ENCODE results near the gene DNAJC9. TPM values are rescaled to one million over a fixed set of nuclear protein-coding genes. Genes with fewer than 3 reads are reported as not detected.

The DNAJC9 gene
- total and polyA plus RNA-seq, 2 of the 4 experiments (the other 2 are of a cell fraction) = 20.0 to 28.7 TPM

DNA sequence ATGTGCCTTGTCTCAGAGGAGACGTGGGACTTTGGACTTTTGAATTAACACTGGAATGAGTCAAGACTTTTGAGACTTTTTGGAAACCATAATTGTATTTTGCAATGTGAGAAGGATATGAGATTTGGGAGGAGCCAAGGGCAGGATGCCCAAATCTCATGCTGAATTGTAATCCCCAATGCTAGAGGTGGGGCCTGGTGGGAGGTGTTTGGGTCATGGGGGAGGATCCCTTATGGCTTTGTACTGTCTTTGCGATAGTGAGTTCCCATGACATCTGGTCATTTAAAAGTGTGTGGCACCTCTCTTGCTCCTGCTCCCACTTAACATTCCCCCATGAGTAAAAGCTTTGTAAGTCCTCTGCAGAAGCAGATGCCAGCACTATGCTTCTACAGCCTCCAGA, 39.2 kb downstream of the DNAJC9 start:
- dilution Hi-C loops (cut with HindIII; ENCODE audit: low sequenced_read_pairs, unreplicated experiment) = no loop called here
- Histone ChIP-seq H2BK15ac (ENCODE audit: low read depth, low read length) (no peak overlapping the region), H4K8ac (ENCODE audit: low read depth in 2 of 2, low read length in 2 of 2) (no peak overlapping the region), H2BK20ac (ENCODE audit: low read depth, low read length) (no peak overlapping the region), H3K36me3 (ENCODE audit: control insufficient read depth, insufficient read depth, low read length) (peaks cover 9% of the 10 kb centered on the region), H3K14ac (replicated peaks; ENCODE audit: low read depth, low read length) (no peak overlapping the region), H3K27ac (ENCODE audit: insufficient read depth, low read length) (no peak overlapping the region), H3K9me3 (ENCODE audit: control insufficient read depth, insufficient read depth, low read length) (no peaks in the 10 kb centered on the region; the same call in 1 of the 2 replicates), H3K23ac (ENCODE audit: low read depth, low read length) (no peak overlapping the region), H3K9ac (ENCODE audit: low read depth, low read length) (no peak overlapping the region), H4K91ac (ENCODE audit: insufficient read depth, low read depth, low read length) (no peak overlapping the region), H4K5ac (ENCODE audit: low read depth, low read length) (no peak overlapping the region), H3K4me3 (ENCODE audit: insufficient read depth, low read depth, low read length) (no peak overlapping the region), H2BK5ac (ENCODE audit: low read depth, low read length, poor library complexity, severe bottlenecking) (no peak overlapping the region), H3K4me2 (ENCODE audit: low read depth, low read length) (no peak overlapping the region), H3K18ac (ENCODE audit: low read depth, low read length) (no peak overlapping the region), H3K9me1 (ENCODE audit: insufficient read depth, low read length) (no peaks in the 10 kb centered on the region), H3K4me1 (ENCODE audit: control insufficient read depth, insufficient read depth, low read length) (no peaks in the 10 kb centered on the region), H2AFZ (replicated peaks; ENCODE audit: low read length, poor library complexity) (no peak overlapping the region), H2BK120ac (ENCODE audit: low read depth, low read length) (no peak overlapping the region), H4K20me1 (ENCODE audit: insufficient read depth, low read length) (no peaks in the 10 kb centered on the region), H2AK5ac (ENCODE audit: low read depth, low read length) (no peak overlapping the region), H3K56ac (ENCODE audit: extremely low read depth, insufficient read depth, low read length) (no peak overlapping the region), H2AK9ac (replicated peaks; ENCODE audit: low read depth, low read length, poor library complexity) (no peak overlapping the region), H3K79me1 (ENCODE audit: low read depth in 1 of 2, low read length in 2 of 2) (no peaks in the 10 kb centered on the region; a peak in 1 of 4 replicates), H3K4ac (ENCODE audit: low read depth, low read length) (no peak overlapping the region), H3K27me3 (ENCODE audit: control insufficient read depth, insufficient read depth, low read length) (no peaks in the 10 kb centered on the region)
- CTCF ChIA-PET = no interaction called here
- WGBS, 2 experiments (ENCODE audit: extremely low coverage in 2 of 2, insufficient read length in 1 of 2) = 86% methylated on average over 1 of the region's 2 CpGs; no CpG with 5 or more reads in 1 of the 2 experiments
- TF ChIP-seq RAD21 (IDR thresholded peaks at IDR 0.05; ENCODE audit: low read length) = no peak
- TF ChIP-seq, protein P1, sequence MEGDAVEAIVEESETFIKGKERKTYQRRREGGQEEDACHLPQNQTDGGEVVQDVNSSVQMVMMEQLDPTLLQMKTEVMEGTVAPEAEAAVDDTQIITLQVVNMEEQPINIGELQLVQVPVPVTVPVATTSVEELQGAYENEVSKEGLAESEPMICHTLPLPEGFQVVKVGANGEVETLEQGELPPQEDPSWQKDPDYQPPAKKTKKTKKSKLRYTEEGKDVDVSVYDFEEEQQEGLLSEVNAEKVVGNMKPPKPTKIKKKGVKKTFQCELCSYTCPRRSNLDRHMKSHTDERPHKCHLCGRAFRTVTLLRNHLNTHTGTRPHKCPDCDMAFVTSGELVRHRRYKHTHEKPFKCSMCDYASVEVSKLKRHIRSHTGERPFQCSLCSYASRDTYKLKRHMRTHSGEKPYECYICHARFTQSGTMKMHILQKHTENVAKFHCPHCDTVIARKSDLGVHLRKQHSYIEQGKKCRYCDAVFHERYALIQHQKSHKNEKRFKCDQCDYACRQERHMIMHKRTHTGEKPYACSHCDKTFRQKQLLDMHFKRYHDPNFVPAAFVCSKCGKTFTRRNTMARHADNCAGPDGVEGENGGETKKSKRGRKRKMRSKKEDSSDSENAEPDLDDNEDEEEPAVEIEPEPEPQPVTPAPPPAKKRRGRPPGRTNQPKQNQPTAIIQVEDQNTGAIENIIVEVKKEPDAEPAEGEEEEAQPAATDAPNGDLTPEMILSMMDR (conservative IDR thresholded peaks at IDR 0.05; ENCODE audit: low read depth, low read length) = no peak
- no peak for TF ChIP-seq MAZ (IDR thresholded peaks at IDR 0.05; ENCODE audit: borderline replicate concordance, low read depth, low read length)
- no peak for TF ChIP-seq POLR2A (IDR thresholded peaks at IDR 0.05; ENCODE audit: low read depth, low read length)
- TF ChIP-seq RFX5 (IDR thresholded peaks at IDR 0.05; ENCODE audit: low read depth, low read length) = no peak
- TF ChIP-seq NFE2L2 (IDR thresholded peaks at IDR 0.05; ENCODE audit: low read depth, low read length) = no peak
- no peak for TF ChIP-seq CHD1 (IDR thresholded peaks at IDR 0.05; ENCODE audit: low read depth, low read length)
- TF ChIP-seq, protein P2, sequence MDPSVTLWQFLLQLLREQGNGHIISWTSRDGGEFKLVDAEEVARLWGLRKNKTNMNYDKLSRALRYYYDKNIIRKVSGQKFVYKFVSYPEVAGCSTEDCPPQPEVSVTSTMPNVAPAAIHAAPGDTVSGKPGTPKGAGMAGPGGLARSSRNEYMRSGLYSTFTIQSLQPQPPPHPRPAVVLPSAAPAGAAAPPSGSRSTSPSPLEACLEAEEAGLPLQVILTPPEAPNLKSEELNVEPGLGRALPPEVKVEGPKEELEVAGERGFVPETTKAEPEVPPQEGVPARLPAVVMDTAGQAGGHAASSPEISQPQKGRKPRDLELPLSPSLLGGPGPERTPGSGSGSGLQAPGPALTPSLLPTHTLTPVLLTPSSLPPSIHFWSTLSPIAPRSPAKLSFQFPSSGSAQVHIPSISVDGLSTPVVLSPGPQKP (IDR thresholded peaks at IDR 0.05; ENCODE audit: borderline replicate concordance, low read depth, low read length) = no peak
- TF ChIP-seq, protein P3, sequence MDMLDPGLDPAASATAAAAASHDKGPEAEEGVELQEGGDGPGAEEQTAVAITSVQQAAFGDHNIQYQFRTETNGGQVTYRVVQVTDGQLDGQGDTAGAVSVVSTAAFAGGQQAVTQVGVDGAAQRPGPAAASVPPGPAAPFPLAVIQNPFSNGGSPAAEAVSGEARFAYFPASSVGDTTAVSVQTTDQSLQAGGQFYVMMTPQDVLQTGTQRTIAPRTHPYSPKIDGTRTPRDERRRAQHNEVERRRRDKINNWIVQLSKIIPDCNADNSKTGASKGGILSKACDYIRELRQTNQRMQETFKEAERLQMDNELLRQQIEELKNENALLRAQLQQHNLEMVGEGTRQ (IDR thresholded peaks at IDR 0.05; ENCODE audit: low read depth, low read length) = no peak
- TF ChIP-seq SMC3 (IDR thresholded peaks at IDR 0.05; ENCODE audit: low read depth, low read length) = no peak
- no peak for TF ChIP-seq MXI1 (IDR thresholded peaks at IDR 0.05; ENCODE audit: borderline replicate concordance, low read depth, low read length)
- no TSS peak for BruUV-seq (replicated peaks)
- in situ Hi-C loops (cut with MboI; ENCODE audit: low sequenced_read_pairs) = no loop called here
- ATAC-seq (ENCODE audit: low read depth) (no peak), DNase-seq (no peak)
- intact Hi-C loops (cut with micrococcal nuclease) = no loop called here
- POLR2A ChIA-PET (ENCODE audit: unreplicated experiment) = no interaction called here
